GM23338 (cell line): ENCODE measurements around the gene ANKH. TPM values are rescaled to one million over a fixed set of nuclear protein-coding genes. Genes with fewer than 3 reads are reported as not detected.

Experiments used
- ATAC-seq: fragments of 200-7000 bp; cut with Tn5 transposase; 3 replicates; pipeline ENCODE4 v1.9.1; 2020
- DNase-seq: peaks from one replicate; pipeline ENCODE4 v3.0.0-alpha.2; 2015; ENCODE audit warnings: low spot score
- H2AFZ ChIP-seq: fragments of 200-600 bp; sonication (generic); 2 replicates; pipeline ENCODE4 v1.8.0; 2016; ENCODE audit warnings: antibody characterized with exemption, mild to moderate bottlenecking, moderate library complexity
- H3F3A ChIP-seq: fragments of 200-600 bp; sonication (generic); replicated peaks from 2 replicates; pipeline ENCODE4 v1.8.0; 2017; ENCODE audit warnings: antibody characterized with exemption, mixed run types, low read depth
- H3K27ac ChIP-seq: fragments of 200-600 bp; sonication (generic); 2 replicates; pipeline ENCODE4 v1.6.1; 2016; ENCODE audit warnings: low read depth
- H3K27me3 ChIP-seq: fragments of 200-600 bp; sonication (generic); 2 replicates; pipeline ENCODE4 v1.8.0; 2016; ENCODE audit warnings: mild to moderate bottlenecking, mixed run types, moderate library complexity; ENCODE audit not compliant: insufficient read depth
- H3K36me3 ChIP-seq: fragments of 200-600 bp; sonication (generic); 2 replicates; pipeline ENCODE4 v1.8.0; 2016; ENCODE audit warnings: mild to moderate bottlenecking; ENCODE audit not compliant: insufficient read depth
- H3K4me1 ChIP-seq: fragments of 200-600 bp; sonication (generic); 2 replicates; pipeline ENCODE4 v1.8.0; 2016; ENCODE audit warnings: mild to moderate bottlenecking, moderate library complexity; ENCODE audit not compliant: insufficient read depth
- H3K4me2 ChIP-seq: fragments of 200-600 bp; sonication (generic); 2 replicates; pipeline ENCODE4 v1.7.1; 2017; ENCODE audit warnings: mixed run types
- H3K4me3 ChIP-seq: fragments of 200-600 bp; sonication (generic); 2 replicates; pipeline ENCODE4 v1.6.1; 2016; ENCODE audit warnings: mixed run types
- H3K79me2 ChIP-seq: fragments of 200-600 bp; sonication (generic); replicated peaks from 2 replicates; pipeline ENCODE4 v1.8.0; 2017; ENCODE audit warnings: mild to moderate bottlenecking; ENCODE audit not compliant: insufficient read depth
- H3K9me2 ChIP-seq: fragments of 200-600 bp; sonication (generic); 2 replicates; pipeline ENCODE4 v1.8.0; 2017; ENCODE audit not compliant: insufficient read depth
- H4K20me1 ChIP-seq: fragments of 200-600 bp; sonication (generic); replicated peaks from 2 replicates; pipeline ENCODE4 v1.8.0; 2017; ENCODE audit warnings: mild to moderate bottlenecking; ENCODE audit not compliant: insufficient read depth
- H3K27ac Mint-ChIP-seq: 2 replicates; pipeline ENCODE4 v1.8.0; 2020; ENCODE audit warnings: inconsistent platforms, mild to moderate bottlenecking, moderate library complexity, mixed read lengths
- H3K27me3 Mint-ChIP-seq: 3 replicates; pipeline ENCODE4 v1.8.0; 2022; ENCODE audit warnings: low read depth, mild to moderate bottlenecking, moderate library complexity, mixed read lengths, inconsistent platforms; ENCODE audit not compliant: insufficient read depth, poor library complexity
- H3K36me3 Mint-ChIP-seq: 3 replicates; pipeline ENCODE4 v1.8.0; 2021; ENCODE audit warnings: low read depth, mild to moderate bottlenecking, inconsistent platforms, moderate library complexity, mixed read lengths
- H3K4me1 Mint-ChIP-seq: 3 replicates; pipeline ENCODE4 v1.8.0; 2020; ENCODE audit warnings: mild to moderate bottlenecking, inconsistent platforms, mixed read lengths
- H3K4me3 Mint-ChIP-seq: 3 replicates; pipeline ENCODE4 v1.8.0; 2021; ENCODE audit warnings: moderate library complexity, mild to moderate bottlenecking, inconsistent platforms, mixed read lengths
- H3K9me3 Mint-ChIP-seq: 3 replicates; pipeline ENCODE4 v1.8.0; 2020; ENCODE audit warnings: moderate library complexity, mild to moderate bottlenecking, inconsistent platforms, mixed read lengths
- EZH2 ChIP-seq: fragments of 200-600 bp; sonication (generic); IDR thresholded peaks from one replicate; pipeline ENCODE4 v1.8.0; 2017; ENCODE audit warnings: antibody characterized with exemption, mild to moderate bottlenecking, low read depth; ENCODE audit not compliant: unreplicated experiment
- EZH2phosphoT487 ChIP-seq: fragments of 200-600 bp; sonication (generic); IDR thresholded peaks from one replicate; pipeline ENCODE4 v1.8.1; 2018; ENCODE audit warnings: antibody characterized with exemption; ENCODE audit not compliant: unreplicated experiment
- JUNB ChIP-seq: IDR thresholded peaks from one replicate; pipeline ENCODE4 v1.6.1; 2016; ENCODE audit warnings: antibody characterized with exemption; ENCODE audit not compliant: unreplicated experiment
- NANOG ChIP-seq: IDR thresholded peaks from 2 replicates; pipeline ENCODE4 v1.6.1; 2016; ENCODE audit warnings: antibody characterized with exemption, borderline replicate concordance
- POLR2AphosphoS5 ChIP-seq: IDR thresholded peaks from 2 replicates; pipeline ENCODE4 v1.6.1; 2016; ENCODE audit warnings: antibody characterized with exemption, low read depth
- REST ChIP-seq: IDR thresholded peaks from one replicate; pipeline ENCODE4 v1.6.1; 2018; ENCODE audit warnings: antibody characterized with exemption; ENCODE audit not compliant: unreplicated experiment
- STAT1 ChIP-seq: IDR thresholded peaks from one replicate; pipeline ENCODE4 v1.6.1; 2016; ENCODE audit warnings: antibody characterized with exemption; ENCODE audit not compliant: unreplicated experiment
- ZNF331 ChIP-seq: fragments of 250-450 bp; sonication (Bioruptor Pico); IDR thresholded peaks from 2 replicates; pipeline ENCODE4 v1.5.0; 2020; ENCODE audit warnings: low read depth, mild to moderate bottlenecking, moderate library complexity
- polyA plus RNA-seq: library from polyadenylated mRNA; unstranded; fragments of >200 nt; fragmentation: Nextera tagmentation; extraction: Ambion mirVana; gene quantifications from 2 replicates; pipeline ENCODE4 v1.2.1, GENCODE V29; 2016
- total RNA-seq: library from RNA; depleted of rRNA; stranded (reverse); fragments of >200 nt; shearing (Covaris generic); gene quantifications from 2 replicates; pipeline ENCODE4 v1.2.3, GENCODE V29; 2014
- TF ChIP-seq, protein P1 (sequence below), 2 experiments: fragments of 200-600 bp in 1 of 2; sonication (generic) in 1 of 2; conservative IDR thresholded peaks; 2 replicates each; pipeline versions ENCODE4 v1.5.1 to v1.6.1; 2016 to 2017; ENCODE audit warnings: antibody characterized with exemption in 2 of 2, low read depth in 2 of 2, mild to moderate bottlenecking in 2 of 2, moderate library complexity in 1 of 2

ANKH gene
- total and polyA plus RNA-seq, 2 experiments from 2014 or later: 5.0 to 6.1 TPM

- no peak overlapping the region for H3K27ac Mint-ChIP-seq
- H3K9me3 Mint-ChIP-seq: no peaks in the 10 kb centered on the region
- no peak for ATAC-seq
- H3K27me3 Mint-ChIP-seq: no peaks in the 10 kb centered on the region
- Histone ChIP-seq H3K79me2 (no peaks in the 10 kb centered on the region), H4K20me1 (no peaks in the 10 kb centered on the region), H3K27me3 (no peaks in the 10 kb centered on the region), H3K36me3 (no peaks in the 10 kb centered on the region), H2AFZ (peak overlapping the region; percentile 59; the same call in 1 of the 2 replicates), H3K27ac (no peak overlapping the region), H3K9me2 (no peaks in the 10 kb centered on the region), H3K4me3 (no peak overlapping the region), H3K4me1 (no peaks in the 10 kb centered on the region), H3F3A (no peaks in the 10 kb centered on the region), H3K4me2 (no peak overlapping the region)
- no peak overlapping the region for H3K4me3 Mint-ChIP-seq
- no peak for DNase-seq
- no peaks in the 10 kb centered on the region for H3K36me3 Mint-ChIP-seq
- no peak for TF ChIP-seq REST
- no peak for TF ChIP-seq NANOG
- no peak for TF ChIP-seq EZH2phosphoT487
- TF ChIP-seq, protein P1, sequence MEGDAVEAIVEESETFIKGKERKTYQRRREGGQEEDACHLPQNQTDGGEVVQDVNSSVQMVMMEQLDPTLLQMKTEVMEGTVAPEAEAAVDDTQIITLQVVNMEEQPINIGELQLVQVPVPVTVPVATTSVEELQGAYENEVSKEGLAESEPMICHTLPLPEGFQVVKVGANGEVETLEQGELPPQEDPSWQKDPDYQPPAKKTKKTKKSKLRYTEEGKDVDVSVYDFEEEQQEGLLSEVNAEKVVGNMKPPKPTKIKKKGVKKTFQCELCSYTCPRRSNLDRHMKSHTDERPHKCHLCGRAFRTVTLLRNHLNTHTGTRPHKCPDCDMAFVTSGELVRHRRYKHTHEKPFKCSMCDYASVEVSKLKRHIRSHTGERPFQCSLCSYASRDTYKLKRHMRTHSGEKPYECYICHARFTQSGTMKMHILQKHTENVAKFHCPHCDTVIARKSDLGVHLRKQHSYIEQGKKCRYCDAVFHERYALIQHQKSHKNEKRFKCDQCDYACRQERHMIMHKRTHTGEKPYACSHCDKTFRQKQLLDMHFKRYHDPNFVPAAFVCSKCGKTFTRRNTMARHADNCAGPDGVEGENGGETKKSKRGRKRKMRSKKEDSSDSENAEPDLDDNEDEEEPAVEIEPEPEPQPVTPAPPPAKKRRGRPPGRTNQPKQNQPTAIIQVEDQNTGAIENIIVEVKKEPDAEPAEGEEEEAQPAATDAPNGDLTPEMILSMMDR (conservative IDR thresholded peaks at IDR 0.05; ENCODE audit: low read depth in 2 of 2): no peak
- no peak for TF ChIP-seq POLR2AphosphoS5
- no peak for TF ChIP-seq JUNB
- TF ChIP-seq STAT1: no peak
- no peak for TF ChIP-seq ZNF331 (CRISPR knock-in tag)
- H3K4me1 Mint-ChIP-seq: no peaks in the 10 kb centered on the region; the same call in 2 of the 3 replicates
These were observed 40.6 kb upstream of the ANKH start for GRCh38 chr5:14912206-14912605.

DNA sequence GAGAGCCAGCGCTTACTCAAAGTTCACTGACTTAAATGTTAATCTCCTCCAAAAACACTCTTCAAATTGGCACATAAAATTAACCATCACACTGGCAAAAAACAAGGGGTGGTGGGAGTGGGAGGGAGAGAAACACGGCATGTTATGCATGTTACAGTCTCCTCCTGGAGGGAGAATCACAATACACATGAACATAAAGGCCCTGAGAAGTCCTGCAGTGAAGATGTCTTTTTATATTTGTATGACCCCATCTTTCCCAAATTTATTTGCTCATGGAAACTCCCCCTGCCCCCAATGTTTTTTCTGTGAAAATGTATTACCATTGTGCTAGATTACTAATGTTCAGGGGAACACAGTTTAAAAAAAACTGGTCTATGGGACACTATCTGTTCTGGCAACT is 37.8 kb upstream of the ANKH start:
- H3K27me3 Mint-ChIP-seq: no peaks in the 10 kb centered on the region
- no peak overlapping the region for H3K4me3 Mint-ChIP-seq
- TF ChIP-seq, protein P1 (conservative IDR thresholded peaks at IDR 0.05; ENCODE audit: low read depth in 2 of 2): no peak
- TF ChIP-seq POLR2AphosphoS5 (no peak), NANOG (no peak), EZH2 (no peak)

More for the DNA sequence above, 37.8 kb upstream of the ANKH start:
- Mint-ChIP-seq H3K27ac (no peak overlapping the region), H3K9me3 (no peaks in the 10 kb centered on the region), H3K4me1 (no peaks in the 10 kb centered on the region; the same call in 2 of the 3 replicates), H3K36me3 (no peaks in the 10 kb centered on the region)
- no peak overlapping the region for H3K4me3 ChIP-seq
- no peak overlapping the region for H3K27ac ChIP-seq
- H3K4me1 ChIP-seq: no peaks in the 10 kb centered on the region
- H3K4me2 ChIP-seq: no peak overlapping the region
- no peaks in the 10 kb centered on the region for H3K79me2 ChIP-seq
- H3K9me2 ChIP-seq: no peaks in the 10 kb centered on the region
- H3F3A ChIP-seq: no peaks in the 10 kb centered on the region
- H2AFZ ChIP-seq: no peak overlapping the region
- no peaks in the 10 kb centered on the region for H3K27me3 ChIP-seq
- DNase-seq (no peak), ATAC-seq (no peak)
- no peaks in the 10 kb centered on the region for H4K20me1 ChIP-seq
- H3K36me3 ChIP-seq: no peaks in the 10 kb centered on the region
